B cell (primary cell): ENCODE measurements around the gene ERP27. TPM values are rescaled to one million over a fixed set of nuclear protein-coding genes. Genes with fewer than 3 reads are reported as not detected.

ENCODE experiments used
- ATAC-seq: fragments of 200-7000 bp; cut with Tn5 transposase; one replicate; pipeline ENCODE4 v1.10.0; 2021; ENCODE audit warnings: low read depth, mild to moderate bottlenecking, moderate number of reproducible peaks, moderate library complexity
- CTCF ChIA-PET: fragments of 350-600 bp; sonication (Branson Sonifier 250); formaldehyde crosslinking; loops from one replicate; lab custom pipeline; 2021; ENCODE audit warnings: antibody characterized with exemption, inconsistent platforms; lab: Charles Lee
- POLR2A ChIA-PET: fragments of 350-600 bp; sonication (Branson Sonifier 250); formaldehyde crosslinking; loops from one replicate; lab custom pipeline; 2021; ENCODE audit warnings: antibody characterized with exemption; lab: Charles Lee
- DNase-seq: peaks from one replicate; pipeline ENCODE4 v3.0.0; 2013
- H2AFZ ChIP-seq: 2 replicates; pipeline ENCODE4 v1.6.1; 2012; ENCODE audit warnings: mild to moderate bottlenecking, low read depth, low read length; ENCODE audit not compliant: insufficient read depth, poor library complexity, severe bottlenecking
- H3K27ac ChIP-seq, 2 donors: 1 replicate in 1 of 2; 2 replicates in 1 of 2; pipeline ENCODE4 v1.5.1; 2012 to 2013; ENCODE audit warnings: low read length in 2 of 2, mild to moderate bottlenecking in 2 of 2, moderate library complexity in 1 of 2
- H3K27me3 ChIP-seq, 4 experiments: fragments of 200-600 bp in 1 of 4; sonication (generic) in 1 of 4; replicated peaks in 1 of 4; 1 replicate in 2 of 4; 2 replicates in 2 of 4; pipeline versions ENCODE4 v1.6.1 to v1.7.0; 2013 to 2016; ENCODE audit warnings: low read length in 3 of 4, mild to moderate bottlenecking in 2 of 4, mixed read lengths in 1 of 4, moderate library complexity in 1 of 4; ENCODE audit not compliant: insufficient read depth in 4 of 4, control insufficient read depth in 3 of 4; ENCODE audit errors: control extremely low read depth in 1 of 4
- H3K36me3 ChIP-seq, 2 experiments: replicated peaks in 1 of 2; 1 replicate in 1 of 2; 2 replicates in 1 of 2; pipeline versions ENCODE4 v1.6.1 to v1.7.1; 2013; ENCODE audit warnings: low read length in 1 of 2; ENCODE audit not compliant: insufficient read depth in 2 of 2, control insufficient read depth in 1 of 2; ENCODE audit errors: control extremely low read depth in 1 of 2, extremely low read depth in 1 of 2
- H3K4me1 ChIP-seq, 2 donors: fragments of 200-600 bp in 1 of 2; sonication (generic) in 1 of 2; 1 replicate in 1 of 2; 2 replicates in 1 of 2; pipeline versions ENCODE4 v1.5.1 to v1.6.1; 2013 to 2017; ENCODE audit warnings: low read length in 2 of 2; ENCODE audit not compliant: control insufficient read depth in 2 of 2, insufficient read depth in 2 of 2
- H3K4me2 ChIP-seq: replicated peaks from 2 replicates; pipeline ENCODE3; 2012; ENCODE audit warnings: mild to moderate bottlenecking, low read depth, low read length; ENCODE audit not compliant: poor library complexity, severe bottlenecking
- H3K4me3 ChIP-seq, 5 experiments: fragments of 200-600 bp in 1 of 5; sonication (generic) in 1 of 5; 1 replicate in 3 of 5; 2 replicates in 2 of 5; pipeline versions ENCODE4 v1.5.1 to v1.7.0; 2011 to 2016; ENCODE audit warnings: low read length in 4 of 5, mild to moderate bottlenecking in 4 of 5, low read depth in 2 of 5, control low read depth in 1 of 5, moderate library complexity in 1 of 5; ENCODE audit not compliant: insufficient read depth in 1 of 5; ENCODE audit errors: control extremely low read depth in 1 of 5, extremely low read depth in 1 of 5
- H3K79me2 ChIP-seq: fragments of 200-600 bp; sonication (generic); one replicate; pipeline ENCODE4 v1.6.0; 2016; ENCODE audit warnings: low read length; ENCODE audit not compliant: control insufficient read depth, insufficient read depth
- H3K9ac ChIP-seq: fragments of 200-600 bp; sonication (generic); 2 replicates; pipeline ENCODE4 v1.6.1; 2017; ENCODE audit warnings: mild to moderate bottlenecking, low read length, moderate library complexity
- H3K9me3 ChIP-seq, 3 donors: one replicate each; pipeline versions ENCODE4 v1.6.1 to v1.7.1; 2013; ENCODE audit warnings: low read length in 2 of 3; ENCODE audit not compliant: control insufficient read depth in 2 of 3, insufficient read depth in 1 of 3; ENCODE audit errors: control extremely low read depth in 1 of 3
- H4K20me1 ChIP-seq: 2 replicates; pipeline ENCODE4 v1.6.0; 2012; ENCODE audit warnings: mild to moderate bottlenecking, low read length; ENCODE audit not compliant: insufficient read depth, control insufficient read depth, poor library complexity, severe bottlenecking
- H3K27ac Mint-ChIP-seq: one replicate; pipeline ENCODE4 v1.8.0; 2021; ENCODE audit warnings: mixed read lengths
- H3K27me3 Mint-ChIP-seq: one replicate; pipeline ENCODE4 v1.8.0; 2021; ENCODE audit warnings: mixed read lengths
- H3K4me1 Mint-ChIP-seq: one replicate; pipeline ENCODE4 v1.8.0; 2021; ENCODE audit warnings: mixed read lengths
- H3K4me3 Mint-ChIP-seq: one replicate; pipeline ENCODE4 v1.8.0; 2021; ENCODE audit warnings: mixed read lengths
- H3K9me3 Mint-ChIP-seq: one replicate; pipeline ENCODE4 v1.8.0; 2022; ENCODE audit warnings: mixed read lengths; ENCODE audit not compliant: insufficient read depth
- CTCF ChIP-seq: fragments of 200-600 bp; IDR thresholded peaks from one replicate; pipeline ENCODE4 v1.8.0; 2022; ENCODE audit warnings: antibody characterized with exemption, mild to moderate bottlenecking
- EZH2 ChIP-seq: IDR thresholded peaks from 2 replicates; pipeline ENCODE4 v1.6.1; 2012; ENCODE audit warnings: borderline replicate concordance, low read depth, mild to moderate bottlenecking, moderate library complexity, low read length; ENCODE audit not compliant: insufficient read depth, poor library complexity, severe bottlenecking
- WGBS: methylation state at CpG from one replicate; pipeline ENCODE4 v1.1.5; 2013; ENCODE audit warnings: missing lambda C conversion rate; ENCODE audit not compliant: insufficient coverage; 5-methylcytosine and 5-hydroxymethylcytosine counted together
- intact Hi-C: fragments of 100-400 bp; cut with micrococcal nuclease; formaldehyde crosslinking; loops from one replicate; pipeline ENCODE4 v1.10.0; 2022
- polyA plus RNA-seq: library from polyadenylated mRNA; depleted of rRNA; stranded (reverse); fragments of >200 nt; gene quantifications from 2 replicates; pipeline ENCODE4 v1.2.3, GENCODE V29; 2012
- total RNA-seq, 2 donors: library from RNA; stranded (reverse); fragments of 120-200 nt in 1 of 2; gene quantifications; 1 replicate in 1 of 2; 2 replicates in 1 of 2; pipeline versions ENCODE4 v1.2.3 to v1.2.4, GENCODE V29; 2013 to 2022

Gene ERP27
- total and polyA plus RNA-seq, 2 donors (not counting 1 experiment from before 2014, with no cell fraction given), result 7.8 to 9.0 TPM

GRCh38 chr12:14878488-14878887 lies 59.8 kb downstream of the ERP27 start:
- intact Hi-C loops, result loop anchor here (1.0 kb wide), 1 partner anchor 18 kb away; no protein-coding TSS in a partner anchor
- no CpG with 5 or more reads among the region's 1 CpG for WGBS
- no peak overlapping the region for H3K4me3 ChIP-seq
- no peak overlapping the region for H3K4me3 Mint-ChIP-seq
- H3K27ac ChIP-seq, result no peak overlapping the region
- H3K79me2 ChIP-seq, result no peaks in the 10 kb centered on the region
- H3K4me1 ChIP-seq, result peaks cover 6 to 14% of the 10 kb centered on the region in 2 donors
- no peaks in the 10 kb centered on the region for H3K36me3 ChIP-seq
- TF ChIP-seq CTCF (no peak), EZH2 (no peak)
- ATAC-seq (no peak), DNase-seq (no peak)
- H3K9ac ChIP-seq, result no peak overlapping the region
- H2AFZ ChIP-seq, result no peak overlapping the region
- no peak overlapping the region for H3K4me2 ChIP-seq
- H3K27ac Mint-ChIP-seq, result no peak overlapping the region
- H3K9me3 Mint-ChIP-seq, result no peaks in the 10 kb centered on the region
- H3K4me1 Mint-ChIP-seq, result peaks cover 19% of the 10 kb centered on the region
- H3K27me3 ChIP-seq, result no peaks in the 10 kb centered on the region
- POLR2A ChIA-PET, result no interaction called here
- no peaks in the 10 kb centered on the region for H3K27me3 Mint-ChIP-seq
- no peaks in the 10 kb centered on the region for H4K20me1 ChIP-seq
- CTCF ChIA-PET, result no interaction called here
- H3K9me3 ChIP-seq, result no peaks in the 10 kb centered on the region

- no peak overlapping the region for H2AFZ ChIP-seq
- no peak overlapping the region for H3K4me3 Mint-ChIP-seq
- DNase-seq, result no peak
- ChIA-PET CTCF (no interaction called here), POLR2A (no interaction called here)
- intact Hi-C loops, result no loop called here
- no peak overlapping the region for H3K9ac ChIP-seq
- no peaks in the 10 kb centered on the region for H3K9me3 ChIP-seq
- H3K27me3 ChIP-seq, result no peaks in the 10 kb centered on the region
- H3K27ac ChIP-seq, result no peak overlapping the region
- H3K4me3 ChIP-seq, result no peak overlapping the region
- no peaks in the 10 kb centered on the region for H3K36me3 ChIP-seq
- H3K4me1 ChIP-seq, result peaks cover 4 to 12% of the 10 kb centered on the region in 2 donors
- TF ChIP-seq CTCF, result no peak
- TF ChIP-seq EZH2, result no peak
- ATAC-seq, result no peak
- H3K9me3 Mint-ChIP-seq, result no peaks in the 10 kb centered on the region
- no peak overlapping the region for H3K27ac Mint-ChIP-seq
- WGBS, result no CpG with 5 or more reads among the region's 2 CpGs
- H4K20me1 ChIP-seq, result no peaks in the 10 kb centered on the region
- H3K27me3 Mint-ChIP-seq, result no peaks in the 10 kb centered on the region
- no peak overlapping the region for H3K4me2 ChIP-seq
- H3K4me1 Mint-ChIP-seq, result peaks cover 15% of the 10 kb centered on the region
- H3K79me2 ChIP-seq, result no peaks in the 10 kb centered on the region
Observed at GRCh38 chr12:14876833-14877232, 61.5 kb downstream of the ERP27 start.
